Psoas muscle (tissue), 8 donors: ENCODE data around the gene RNPS1. TPM values are rescaled to one million over a fixed set of nuclear protein-coding genes. Genes with fewer than 3 reads are reported as not detected.

ENCODE experiments used
- ATAC-seq, 4 donors: fragments of 200-7000 bp; cut with Tn5 transposase; one replicate each; pipeline ENCODE4 v1.9.1; 2020; ENCODE audit warnings: moderate library complexity in 3 of 4, mild to moderate bottlenecking in 2 of 4
- DNase-seq, 2 donors: peaks; one replicate each; pipeline ENCODE4 v3.0.0-alpha.2; 2020
- H3K27ac ChIP-seq: fragments of 200-600 bp; one replicate; pipeline ENCODE4 v1.8.0; 2022
- H3K27me3 ChIP-seq, 3 donors: fragments of 200-600 bp in 1 of 3; one replicate each; pipeline versions ENCODE4 v1.6.1 to v1.8.0; 2013 to 2022; ENCODE audit warnings: low read length in 2 of 3, mild to moderate bottlenecking in 2 of 3, moderate library complexity in 1 of 3; ENCODE audit not compliant: insufficient read depth in 3 of 3
- H3K36me3 ChIP-seq, 2 donors: fragments of 200-600 bp in 1 of 2; one replicate each; pipeline versions ENCODE4 v1.6.1 to v1.8.0; 2013 to 2022; ENCODE audit warnings: low read depth in 1 of 2, mild to moderate bottlenecking in 1 of 2, moderate library complexity in 1 of 2; ENCODE audit not compliant: insufficient read depth in 1 of 2
- H3K4me1 ChIP-seq: fragments of 200-600 bp; one replicate; pipeline ENCODE4 v1.8.0; 2022
- H3K4me3 ChIP-seq: fragments of 200-600 bp; one replicate; pipeline ENCODE4 v1.8.0; 2022; ENCODE audit warnings: mild to moderate bottlenecking
- H3K9me3 ChIP-seq: fragments of 200-600 bp; one replicate; pipeline ENCODE4 v1.8.0; 2022
- CTCF ChIP-seq: fragments of 200-600 bp; IDR thresholded peaks from one replicate; pipeline ENCODE4 v1.8.0; 2022; ENCODE audit warnings: antibody characterized with exemption
- WGBS, 3 donors: extraction: QIAGEN DNeasy Blood & Tissue Kit; methylation state at CpG; one replicate each; pipeline versions ENCODE4 v1.1.6 to v1.1.7; 2013; 5-methylcytosine and 5-hydroxymethylcytosine counted together
- intact Hi-C, 2 donors: fragments of 100-400 bp; cut with DNase I; formaldehyde crosslinking; loops; one replicate each; pipeline versions ENCODE4 v1.11.0 to v1.14.2; 2022
- polyA plus RNA-seq, 3 donors: library from polyadenylated mRNA; stranded (reverse); fragments of 200-250 nt; gene quantifications; one replicate each; pipeline ENCODE4 v1.2.3, GENCODE V29; 2013
- total RNA-seq, 4 donors: library from RNA; stranded (reverse); fragmentation: NEBNext Ultra II Directional in 2 of 4; extraction: Animal tissue kit (Norgen Biotek cat#: 25700) in 2 of 4; gene quantifications; one replicate each; pipeline versions ENCODE4 v1.2.1 to v1.2.4, GENCODE V29; 2021 to 2023
- donor health status: healthy with polysubstance abuse.
- donor health status: DM: no; HTN: no; CAD: no; lungs with moderate emphysema.
- donor health status: Bipolar disorder and iron deficiency.
- donor health status: healthy.
- donor health status: DM: yes; HTN: yes; CAD: no.
- donor health status: DM: no; HTN: no; CAD: no.
- donor health status: DM: no; HTN: no; CAD: no.
- donor health status: DM: yes; HTN: yes; CAD: no.

The RNPS1 gene
- total and polyA plus RNA-seq, 7 donors, result 165 to 441 (median 193) TPM

DNA sequence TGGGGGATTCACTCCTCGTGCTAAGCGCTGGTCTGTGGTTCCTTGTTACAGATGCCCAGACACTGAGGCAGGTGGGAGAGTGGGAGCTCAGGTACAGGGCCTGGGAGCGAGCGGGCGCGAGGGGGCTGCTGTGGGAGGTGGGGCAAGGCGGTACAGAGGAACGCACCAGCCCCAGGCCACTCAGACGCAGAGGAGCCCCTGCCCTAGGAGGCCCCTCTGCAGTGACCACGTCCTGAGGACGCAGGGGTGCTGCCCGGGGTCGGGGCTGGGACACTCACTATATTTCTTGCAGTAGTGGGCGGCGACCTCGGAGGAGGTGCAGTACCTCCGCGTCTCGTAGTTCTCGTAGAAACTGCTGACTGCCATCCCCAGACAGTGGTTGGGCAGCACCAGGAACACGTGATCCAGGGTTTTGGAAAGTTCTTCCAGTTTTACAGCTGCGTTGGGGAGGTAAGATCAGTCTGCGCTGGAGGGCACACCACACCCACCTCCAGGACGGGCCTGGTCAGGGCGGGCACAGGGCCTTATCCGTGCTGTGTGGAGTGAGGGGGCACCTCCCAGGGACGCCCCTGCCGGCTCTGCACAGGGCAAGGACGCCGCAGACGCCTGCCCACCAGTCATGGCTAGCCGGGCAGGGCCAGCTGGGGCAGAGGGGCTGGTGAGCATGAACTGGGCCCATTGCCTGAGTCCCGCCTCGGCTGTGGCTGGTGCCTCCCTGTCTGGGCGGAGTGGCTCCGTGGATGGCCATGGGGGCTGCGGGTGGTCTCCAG lies 16.3 kb upstream of the RNPS1 start:
- WGBS, 3 donors, result 89 to 92% (median 92%) methylated on average over 37 of the region's 37 CpGs
- intact Hi-C loops, result loop anchor here in 1 of 2 donors (10.0 kb wide), 1 partner anchor 131 kb away; no protein-coding TSS in a partner anchor
- Histone ChIP-seq H3K9me3 (no peaks in the 10 kb centered on the region), H3K36me3 (peaks cover 0 to 41% of the 10 kb centered on the region in 2 donors), H3K27me3 (no peaks in the 10 kb centered on the region), H3K4me1 (no peaks in the 10 kb centered on the region), H3K4me3 (no peak overlapping the region), H3K27ac (no peak overlapping the region)
- DNase-seq (no peak), ATAC-seq (no peak)
- TF ChIP-seq CTCF, result no peak

GRCh38 chr16:2282866-2283555 lies 15.1 kb upstream of the RNPS1 start:
- Histone ChIP-seq H3K4me3 (no peak overlapping the region), H3K27ac (no peak overlapping the region), H3K27me3 (no peaks in the 10 kb centered on the region), H3K4me1 (no peaks in the 10 kb centered on the region), H3K36me3 (peaks cover 0 to 48% of the 10 kb centered on the region in 2 donors), H3K9me3 (no peaks in the 10 kb centered on the region)
- no peak for DNase-seq
- no peak for TF ChIP-seq CTCF
- intact Hi-C loops, result loop anchor here in 1 of 2 donors (10.0 kb wide), 1 partner anchor 132 kb away; no protein-coding TSS in a partner anchor
- ATAC-seq, result no peak
- WGBS, 3 donors, result 86 to 88% (median 87%) methylated on average over 24 to 26 of the region's 26 CpGs

DNA sequence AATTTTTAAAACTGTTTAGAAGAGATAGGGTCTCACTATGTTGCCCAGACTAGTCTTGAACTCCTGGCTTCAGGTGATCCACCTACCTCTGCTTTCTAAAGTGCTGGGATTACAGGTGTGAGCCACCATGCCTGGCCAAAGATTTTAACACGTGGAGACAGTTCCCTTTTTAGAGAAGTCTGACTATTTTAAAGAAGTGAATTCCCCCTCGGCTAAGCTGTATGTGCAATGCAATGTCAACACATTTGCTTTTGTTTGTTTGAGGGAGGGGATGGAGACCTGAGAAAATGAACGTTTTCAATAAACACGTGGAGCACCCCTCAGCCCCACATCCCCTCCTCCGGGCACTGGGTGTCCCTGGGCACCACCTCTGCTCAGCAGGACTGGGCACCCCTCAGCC lies 14.3 kb upstream of the RNPS1 start:
- ATAC-seq, result no peak
- Histone ChIP-seq H3K4me3 (no peak overlapping the region), H3K27ac (no peak overlapping the region), H3K9me3 (no peaks in the 10 kb centered on the region), H3K36me3 (peaks cover 0 to 54% of the 10 kb centered on the region in 2 donors), H3K27me3 (no peaks in the 10 kb centered on the region), H3K4me1 (no peaks in the 10 kb centered on the region)
- intact Hi-C loops, result loop anchor here in 1 of 2 donors (10.0 kb wide), 1 partner anchor 133 kb away; no protein-coding TSS in a partner anchor
- 76 to 81% (median 78%) methylated on average over 5 of the region's 5 CpGs for WGBS, 3 donors
- no peak for TF ChIP-seq CTCF
- DNase-seq, result no peak

DNA sequence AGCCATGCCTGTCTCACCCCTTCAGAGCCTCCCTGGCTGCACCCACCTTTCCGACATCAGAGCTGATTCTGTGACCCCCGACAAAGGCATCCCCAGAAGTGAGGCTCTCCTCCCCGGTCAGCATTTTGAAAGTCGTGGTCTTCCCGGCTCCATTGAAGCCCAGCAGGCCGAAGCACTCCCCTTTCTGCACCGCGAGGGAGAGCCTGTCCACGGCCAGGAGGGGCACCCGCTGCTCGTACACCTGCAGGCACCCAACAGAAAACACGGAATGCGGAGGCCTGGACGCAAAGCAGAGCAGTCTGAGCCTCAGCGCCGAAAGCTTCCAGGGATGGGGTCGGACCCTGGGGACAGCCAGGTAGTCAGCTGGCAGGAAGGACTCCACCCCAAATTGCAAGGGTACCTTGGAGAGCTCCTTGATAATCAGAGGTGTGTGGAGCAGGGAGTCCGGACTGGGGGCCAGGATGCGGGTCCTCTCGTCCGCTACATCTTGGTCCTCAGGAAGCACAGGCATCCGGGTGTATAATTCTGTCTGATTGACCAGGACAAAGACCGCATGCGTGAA lies 13.1 kb upstream of the RNPS1 start:
- Histone ChIP-seq H3K36me3 (peaks cover 0 to 49% of the 10 kb centered on the region in 2 donors), H3K9me3 (no peaks in the 10 kb centered on the region), H3K27ac (no peak overlapping the region), H3K4me3 (no peak overlapping the region), H3K4me1 (peaks cover 4% of the 10 kb centered on the region), H3K27me3 (no peaks in the 10 kb centered on the region)
- WGBS, 3 donors, result 82 to 85% (median 83%) methylated on average over 24 of the region's 24 CpGs
- intact Hi-C loops, result loop anchor here in 1 of 2 donors (10.0 kb wide), 1 partner anchor 134 kb away; no protein-coding TSS in a partner anchor
- DNase-seq, result no peak
- ATAC-seq, result no peak
- no peak for TF ChIP-seq CTCF
